Sigmoid colon (tissue), 7 donors: ENCODE measurements around the gene SLC4A1. TPM values are rescaled to one million over a fixed set of nuclear protein-coding genes. Genes with fewer than 3 reads are reported as not detected.

Source experiments
- DNase-seq: peaks from one replicate; pipeline ENCODE4 v3.0.0-alpha.2; 2019
- H3K27ac ChIP-seq, 4 donors: fragments of 200-600 bp; sonication (generic); one replicate each; pipeline ENCODE4 v1.5.1; 2016 to 2019; ENCODE audit warnings: mild to moderate bottlenecking in 1 of 4
- H3K27me3 ChIP-seq, 3 donors: fragments of 200-600 bp; sonication (generic); one replicate each; pipeline ENCODE4 v1.5.1; 2019; ENCODE audit warnings: mild to moderate bottlenecking in 1 of 3
- H3K36me3 ChIP-seq, 4 donors: fragments of 200-600 bp; sonication (generic); one replicate each; pipeline ENCODE4 v1.5.1; 2016 to 2019
- H3K4me1 ChIP-seq, 4 donors: fragments of 200-600 bp; sonication (generic); one replicate each; pipeline ENCODE4 v1.5.1; 2017 to 2019
- H3K4me3 ChIP-seq, 4 donors: fragments of 200-600 bp; sonication (generic); one replicate each; pipeline ENCODE4 v1.5.1; 2017 to 2019; ENCODE audit warnings: mild to moderate bottlenecking in 2 of 4, moderate library complexity in 1 of 4
- H3K9me3 ChIP-seq, 4 donors: fragments of 200-600 bp in 3 of 4; sonication (generic) in 3 of 4; one replicate each; pipeline versions ENCODE4 v1.5.1 to v1.6.1; 2013 to 2019
- EP300 ChIP-seq, 4 donors: sonication (generic); formaldehyde crosslinking; IDR thresholded peaks; one replicate each; pipeline ENCODE4 v1.6.1; 2017; ENCODE audit warnings: antibody characterized with exemption in 4 of 4
- POLR2A ChIP-seq, 2 donors: fragments of 450-650 bp; IDR thresholded peaks; one replicate each; pipeline ENCODE4 v1.6.1; 2016; ENCODE audit warnings: antibody characterized with exemption in 2 of 2, mild to moderate bottlenecking in 2 of 2, moderate library complexity in 2 of 2
- POLR2AphosphoS5 ChIP-seq, 4 donors: sonication (generic); formaldehyde crosslinking; IDR thresholded peaks; one replicate each; pipeline ENCODE4 v1.6.1; 2017; ENCODE audit warnings: antibody characterized with exemption in 4 of 4
- WGBS, 2 donors: extraction: QIAGEN DNeasy Blood & Tissue Kit; methylation state at CpG; one replicate each; pipeline ENCODE4 v1.1.7; 2013; 5-methylcytosine and 5-hydroxymethylcytosine counted together
- intact Hi-C: fragments of 100-400 bp; cut with DNase I; formaldehyde crosslinking; loops from one replicate; pipeline ENCODE4 v1.15.1; 2023
- polyA plus RNA-seq, 3 donors: library from polyadenylated mRNA; stranded (reverse); fragments of 200-250 nt; gene quantifications; one replicate each; pipeline ENCODE4 v1.2.3, GENCODE V29; 2013
- total RNA-seq, 4 donors: library from RNA; depleted of rRNA; stranded (reverse); fragments of >200 nt; gene quantifications; one replicate each; pipeline ENCODE4 v1.1.0, GENCODE V29; 2016
- TF ChIP-seq, protein P1 (sequence below), 4 experiments: fragments of 450-650 bp in 3 of 4; fragments of 200-600 bp in 1 of 4; IDR thresholded peaks; one replicate each; pipeline ENCODE4 v1.5.1; 2016 to 2019; ENCODE audit warnings: antibody characterized with exemption in 4 of 4, mild to moderate bottlenecking in 3 of 4, moderate library complexity in 2 of 4
- donor health status: healthy with polysubstance abuse.
- donor health status: Bipolar disorder and iron deficiency.
- donor health status: healthy.

The SLC4A1 gene
- total and polyA plus RNA-seq, 7 donors: under 0.01 to 0.23 TPM; not detected in 5

DNA sequence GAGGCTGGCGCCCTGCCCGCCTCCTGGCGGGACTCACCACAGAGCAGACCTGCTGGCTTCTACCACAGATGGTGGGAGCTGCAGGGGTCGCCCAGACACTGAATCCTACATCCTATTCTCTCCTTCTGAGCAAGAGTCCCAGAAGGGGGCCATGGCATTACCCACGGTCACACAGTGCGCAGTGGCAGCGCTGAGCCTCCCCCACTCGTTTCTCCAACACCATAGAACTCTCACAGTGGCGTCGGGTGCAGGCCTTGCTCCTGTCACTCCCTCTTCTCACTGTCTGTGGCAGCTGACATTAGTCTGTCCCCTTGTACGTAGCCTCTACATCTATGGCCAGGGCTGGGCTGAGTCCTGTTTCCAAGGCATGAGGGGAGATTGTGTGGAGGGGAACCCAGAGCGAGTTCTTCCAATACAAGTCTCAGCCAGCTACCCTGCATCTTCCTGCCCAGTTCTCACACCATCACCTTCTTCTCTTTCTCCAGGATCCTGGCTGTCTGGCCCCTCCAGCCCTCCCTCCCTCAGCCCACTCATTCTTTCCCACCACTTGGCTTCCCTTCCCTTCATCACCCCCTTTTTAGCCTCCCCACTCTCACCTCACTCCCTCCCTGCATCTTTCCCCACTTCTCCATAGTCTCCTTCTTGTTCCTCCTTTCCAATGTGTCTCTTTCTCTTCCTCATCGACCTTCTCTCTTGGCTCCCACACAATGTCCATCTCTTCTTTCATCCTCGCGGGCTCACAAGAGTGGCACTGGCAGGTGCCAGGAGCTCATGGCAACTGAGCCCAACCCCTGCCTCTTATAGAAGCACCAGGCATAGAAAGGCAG is 54.3 kb downstream of the SLC4A1 start:
- TF ChIP-seq EP300 (IDR thresholded peaks at IDR 0.05): no peak
- TF ChIP-seq POLR2A (IDR thresholded peaks at IDR 0.05): no peak
- TF ChIP-seq, protein P1, sequence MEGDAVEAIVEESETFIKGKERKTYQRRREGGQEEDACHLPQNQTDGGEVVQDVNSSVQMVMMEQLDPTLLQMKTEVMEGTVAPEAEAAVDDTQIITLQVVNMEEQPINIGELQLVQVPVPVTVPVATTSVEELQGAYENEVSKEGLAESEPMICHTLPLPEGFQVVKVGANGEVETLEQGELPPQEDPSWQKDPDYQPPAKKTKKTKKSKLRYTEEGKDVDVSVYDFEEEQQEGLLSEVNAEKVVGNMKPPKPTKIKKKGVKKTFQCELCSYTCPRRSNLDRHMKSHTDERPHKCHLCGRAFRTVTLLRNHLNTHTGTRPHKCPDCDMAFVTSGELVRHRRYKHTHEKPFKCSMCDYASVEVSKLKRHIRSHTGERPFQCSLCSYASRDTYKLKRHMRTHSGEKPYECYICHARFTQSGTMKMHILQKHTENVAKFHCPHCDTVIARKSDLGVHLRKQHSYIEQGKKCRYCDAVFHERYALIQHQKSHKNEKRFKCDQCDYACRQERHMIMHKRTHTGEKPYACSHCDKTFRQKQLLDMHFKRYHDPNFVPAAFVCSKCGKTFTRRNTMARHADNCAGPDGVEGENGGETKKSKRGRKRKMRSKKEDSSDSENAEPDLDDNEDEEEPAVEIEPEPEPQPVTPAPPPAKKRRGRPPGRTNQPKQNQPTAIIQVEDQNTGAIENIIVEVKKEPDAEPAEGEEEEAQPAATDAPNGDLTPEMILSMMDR (IDR thresholded peaks at IDR 0.05): no peak
- no peak for TF ChIP-seq POLR2AphosphoS5 (IDR thresholded peaks at IDR 0.05)
- WGBS, 2 donors: 89 to 90% methylated on average over 15 of the region's 15 CpGs
- H3K9me3 ChIP-seq: no peaks in the 10 kb centered on the region
- no peaks in the 10 kb centered on the region for H3K27me3 ChIP-seq
- H3K36me3 ChIP-seq: peaks cover 27 to 69% (median 49%) of the 10 kb centered on the region in 4 donors
- intact Hi-C loops: loop anchor here (5.0 to 10.0 kb wide), 2 partner anchors 134 to 291 kb away; partner anchors contain the start of genes GPATCH8 and GRN
- peaks cover 0 to 60% (median 34%) of the 10 kb centered on the region in 4 donors for H3K4me1 ChIP-seq
- H3K4me3 ChIP-seq: no peak overlapping the region
- no peak for DNase-seq
- H3K27ac ChIP-seq: no peak overlapping the region

DNA sequence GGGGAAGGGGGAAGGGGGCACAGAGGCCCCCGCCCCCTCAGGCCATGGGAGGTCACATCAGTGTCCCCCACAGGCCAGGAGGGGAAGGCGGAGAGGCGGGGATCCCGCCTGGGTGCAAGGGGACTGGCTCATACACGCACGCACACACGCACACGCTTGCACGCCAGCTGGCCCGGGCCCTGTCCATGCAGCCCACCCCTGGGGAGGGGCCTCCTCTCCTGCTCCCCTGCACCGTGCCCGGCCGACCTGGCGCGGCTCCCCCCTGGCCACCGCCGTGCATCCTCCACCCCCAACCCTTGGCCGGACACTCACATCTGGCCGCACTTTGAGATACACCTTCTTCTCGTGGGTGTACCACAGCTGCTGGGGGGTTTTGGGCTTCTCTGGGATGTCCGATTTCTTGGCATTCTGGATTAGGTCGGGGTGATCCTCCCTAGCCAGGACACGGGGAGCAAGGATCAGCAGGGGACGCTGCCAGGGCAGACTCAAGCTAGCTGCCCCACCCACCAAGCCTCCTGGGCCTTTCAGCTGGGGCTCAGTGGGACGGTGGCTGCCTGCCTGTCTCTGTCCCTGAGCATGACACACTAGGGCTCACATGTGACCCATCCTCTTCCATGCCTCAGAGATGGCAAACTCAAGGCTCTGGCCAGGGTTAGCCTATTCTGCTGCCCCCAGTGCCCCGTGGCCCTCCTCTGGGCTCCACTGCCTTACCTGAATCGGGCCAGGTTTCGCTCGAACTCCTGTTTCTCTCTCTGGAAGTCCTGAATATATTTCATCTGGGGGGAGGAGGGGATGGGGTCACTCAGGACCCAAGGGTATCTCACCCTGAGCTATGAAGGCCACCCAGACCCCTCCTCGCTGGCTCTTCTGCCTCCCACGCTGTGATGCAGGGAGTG is 55.2 kb downstream of the SLC4A1 start:
- Histone ChIP-seq H3K27ac (no peak overlapping the region), H3K4me1 (peaks cover 0 to 54% (median 29%) of the 10 kb centered on the region in 4 donors), H3K4me3 (no peak overlapping the region), H3K36me3 (peaks cover 32 to 77% (median 54%) of the 10 kb centered on the region in 4 donors), H3K9me3 (no peaks in the 10 kb centered on the region), H3K27me3 (no peaks in the 10 kb centered on the region)
- WGBS, 2 donors: 82 to 84% methylated on average over 31 of the region's 31 CpGs
- TF ChIP-seq POLR2A (IDR thresholded peaks at IDR 0.05) (no peak), EP300 (IDR thresholded peaks at IDR 0.05) (no peak), POLR2AphosphoS5 (IDR thresholded peaks at IDR 0.05) (no peak)
- TF ChIP-seq, protein P1 (IDR thresholded peaks at IDR 0.05): no peak
- DNase-seq: no peak
- intact Hi-C loops: loop anchor here (5.0 to 10.0 kb wide), 2 partner anchors 135 to 292 kb away; partner anchors contain the start of genes GPATCH8 and GRN

DNA sequence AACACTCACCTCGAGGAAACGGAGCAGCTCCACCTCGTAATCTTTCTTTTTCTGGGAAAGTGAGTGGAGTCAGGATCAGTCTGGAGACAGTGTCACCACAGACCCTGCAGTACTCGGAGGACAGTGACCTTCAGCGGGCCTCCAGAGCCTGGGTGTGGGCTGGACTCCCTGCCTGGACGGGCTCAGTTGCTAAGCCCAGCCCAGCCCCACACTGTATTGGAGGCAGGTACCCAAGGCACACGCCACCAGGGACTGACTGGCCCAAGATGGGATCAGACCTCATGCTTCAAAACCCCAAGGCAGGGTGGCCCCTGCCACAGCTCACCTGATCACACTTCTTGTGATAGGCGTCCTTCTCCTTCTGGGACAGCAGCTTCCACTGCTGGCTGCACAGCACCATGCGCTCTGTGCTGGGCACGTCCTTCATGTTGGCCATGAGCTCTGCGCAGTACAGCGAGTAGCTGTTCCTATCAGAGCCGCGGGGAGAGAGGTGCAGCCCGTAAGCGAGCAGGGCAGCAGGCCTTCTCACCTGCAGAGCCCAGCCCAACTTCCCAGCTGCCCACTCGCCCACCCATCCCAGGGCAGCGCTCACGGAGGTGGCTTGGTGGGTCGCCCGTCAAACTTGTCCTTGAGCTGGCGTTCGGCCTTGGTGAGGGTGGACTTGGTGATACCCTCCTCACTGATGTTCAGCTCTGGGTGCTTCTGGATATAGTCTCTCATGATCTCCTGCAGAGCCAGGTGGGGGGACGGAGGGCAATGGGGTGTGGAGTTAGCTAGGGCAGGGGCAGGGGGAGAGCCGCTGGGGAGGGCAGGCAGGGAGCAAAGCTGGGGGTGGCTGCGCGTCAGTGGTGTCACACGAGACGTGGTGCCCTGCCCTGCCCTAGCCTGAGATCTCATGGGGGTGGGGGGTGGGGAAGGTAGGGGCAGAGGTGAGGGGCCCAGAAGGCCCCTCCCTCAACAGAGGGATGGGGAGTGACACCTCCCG is 56.4 kb downstream of the SLC4A1 start:
- TF ChIP-seq EP300 (IDR thresholded peaks at IDR 0.05): no peak
- no peak for TF ChIP-seq POLR2A (IDR thresholded peaks at IDR 0.05)
- TF ChIP-seq, protein P1 (IDR thresholded peaks at IDR 0.05): no peak
- TF ChIP-seq POLR2AphosphoS5 (IDR thresholded peaks at IDR 0.05): no peak
- H3K27me3 ChIP-seq: no peaks in the 10 kb centered on the region
- H3K9me3 ChIP-seq: no peaks in the 10 kb centered on the region
- DNase-seq: no peak
- no peak overlapping the region for H3K4me3 ChIP-seq
- peaks cover 32 to 81% (median 63%) of the 10 kb centered on the region in 4 donors for H3K36me3 ChIP-seq
- H3K4me1 ChIP-seq: peaks cover 0 to 43% (median 17%) of the 10 kb centered on the region in 4 donors
- H3K27ac ChIP-seq: peak overlapping the region in 3 of 4 donors; percentile 65 to 74 (median 70)
- intact Hi-C loops: loop anchor here (5.0 to 10.0 kb wide), 2 partner anchors 136 to 293 kb away; partner anchors contain the start of genes GPATCH8 and GRN
- 91 to 92% methylated on average over 30 of the region's 30 CpGs for WGBS, 2 donors
